Measurements from ENCODE around the gene SLC23A2.

SLC23A2 gene

DNA sequence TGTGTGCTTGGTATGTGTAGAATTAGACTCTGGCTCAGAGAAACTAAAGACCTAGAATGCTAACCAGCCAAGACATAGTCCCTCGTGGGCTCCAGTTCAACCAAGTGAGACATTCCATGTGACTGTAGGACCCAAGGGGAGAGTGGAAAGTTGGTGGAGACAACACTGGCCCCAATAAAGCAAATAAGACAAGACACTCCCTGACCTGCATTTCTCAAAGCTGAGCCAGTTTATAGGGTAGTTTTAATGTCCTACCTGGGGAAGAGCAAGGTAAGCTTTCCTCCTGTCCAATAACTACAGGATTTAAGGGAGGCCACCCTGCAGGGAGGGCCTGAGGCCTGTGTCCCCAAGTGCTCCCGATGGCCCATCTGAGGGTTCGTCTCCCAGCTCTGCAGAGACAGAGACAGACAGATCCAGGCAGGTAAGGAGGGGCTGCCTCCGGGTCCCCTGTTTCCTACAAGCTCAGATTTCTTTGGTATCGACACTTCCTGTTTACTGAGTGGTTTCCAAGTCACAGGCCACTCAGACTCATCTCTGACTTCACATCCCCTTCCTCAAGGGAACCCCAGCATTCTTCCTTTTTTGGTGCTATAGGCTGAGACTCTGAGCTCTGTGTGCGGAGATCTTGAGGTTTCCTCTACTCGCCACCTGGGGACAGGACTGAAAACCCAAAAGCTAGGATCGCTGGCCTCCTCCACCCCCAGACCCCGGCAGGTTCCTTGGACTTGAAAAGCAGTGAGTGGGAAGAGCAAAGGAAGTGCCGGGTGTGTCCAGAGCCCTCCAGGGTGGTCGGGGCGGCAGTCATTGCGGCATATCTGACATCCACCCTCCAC is 187.2 kb downstream of the SLC23A2 start:
- DNase-seq (ENCODE audit: low read depth in 2 of 2): no peak

- DNase-seq (ENCODE audit: low read depth in 2 of 2): no peak
These were observed 188.0 kb downstream of the SLC23A2 start for GRCh38 chr20:4813076-4813862.

DNA sequence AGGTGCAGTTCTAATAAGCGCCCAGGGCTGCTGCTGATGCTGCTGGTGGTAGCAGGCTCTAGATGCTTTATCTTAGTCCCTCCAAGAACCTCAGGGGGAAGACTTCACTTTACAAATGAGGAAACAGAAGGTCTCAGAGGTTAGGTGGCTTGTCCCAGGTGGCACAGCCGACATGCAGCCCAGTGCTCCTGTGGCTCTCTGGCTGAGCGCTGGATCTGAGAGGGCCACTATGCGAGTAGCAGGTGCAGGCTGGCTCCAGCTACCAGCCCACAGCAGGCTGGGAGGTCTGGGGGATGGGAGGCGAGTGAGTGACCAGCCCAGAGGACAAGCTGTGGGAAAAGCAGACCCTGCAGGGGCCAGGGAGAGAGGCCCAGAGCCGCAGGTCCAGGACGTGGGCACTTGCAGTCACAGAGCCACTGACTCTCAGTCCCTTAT is 188.7 kb downstream of the SLC23A2 start:
- DNase-seq (ENCODE audit: low read depth in 2 of 2): no peak

- DNase-seq (ENCODE audit: low read depth in 2 of 2): no peak
These were observed 189.1 kb downstream of the SLC23A2 start for GRCh38 chr20:4812216-4812615.

- no peak for DNase-seq (ENCODE audit: low read depth in 2 of 2)
These were observed 189.6 kb downstream of the SLC23A2 start for GRCh38 chr20:4811661-4812181.

DNA sequence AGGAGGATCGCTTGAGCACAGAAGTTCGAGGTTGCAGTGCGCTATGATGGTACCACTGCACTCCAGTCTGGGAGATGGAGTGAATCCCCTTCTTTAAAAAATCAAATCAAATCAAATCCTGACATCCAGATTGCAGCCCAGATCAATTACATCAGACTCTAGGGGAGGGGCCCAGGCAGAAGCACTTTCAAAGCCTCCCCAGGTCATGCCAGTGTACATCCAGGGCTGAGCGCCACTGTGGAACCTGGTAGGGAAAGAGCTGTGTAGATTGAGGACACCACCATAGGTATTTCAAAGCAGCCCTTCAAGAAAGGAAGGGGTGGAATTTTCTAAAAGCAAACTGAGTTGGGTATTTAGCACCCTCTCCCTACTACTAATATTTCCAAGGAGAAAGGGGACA is 190.1 kb downstream of the SLC23A2 start:
- DNase-seq (ENCODE audit: low read depth in 2 of 2): no peak

GRCh38 chr20:4810426-4811019 is 190.8 kb downstream of the SLC23A2 start:
- no peak for DNase-seq (ENCODE audit: low read depth in 2 of 2)

GRCh38 chr20:4809707-4810106 is 191.6 kb downstream of the SLC23A2 start:
- no peak for DNase-seq (ENCODE audit: low read depth in 2 of 2)

- no peak for DNase-seq (ENCODE audit: low read depth in 2 of 2)
These were observed 192.4 kb downstream of the SLC23A2 start for GRCh38 chr20:4808872-4809271.

GRCh38 chr20:4805663-4806449 is 195.5 kb downstream of the SLC23A2 start:
- DNase-seq (ENCODE audit: low read depth in 2 of 2): no peak

DNA sequence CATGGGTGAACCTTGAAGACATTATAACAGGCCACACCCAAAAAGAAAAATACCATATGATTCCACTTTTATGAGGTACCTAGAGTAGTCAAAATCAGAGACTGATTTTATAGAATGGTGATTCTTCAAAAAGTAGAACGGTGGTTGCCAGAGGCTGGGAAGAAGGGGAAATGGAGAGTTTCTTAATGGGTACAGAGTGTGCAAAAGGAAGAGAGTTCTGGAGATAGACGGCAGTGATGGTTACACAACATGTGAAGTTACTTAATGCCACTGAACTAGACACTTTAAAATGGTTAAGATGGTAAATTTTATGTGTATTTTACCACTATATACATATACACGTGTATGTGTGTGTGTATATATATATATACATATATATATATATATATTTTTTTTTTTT is 198.8 kb downstream of the SLC23A2 start:
- no peak for DNase-seq (ENCODE audit: low read depth in 2 of 2)
